OCI-LY7 (cell line): ENCODE results near the gene CARM1. TPM values are rescaled to one million over a fixed set of nuclear protein-coding genes. Genes with fewer than 3 reads are reported as not detected.

Source experiments
- BruUV-seq: library from RNA; stranded (reverse); fragments of 400-500 nt; replicated peaks from 2 replicates; lab custom pipeline; 2021; lab: Mats Ljungman, UMichigan
- CTCF ChIA-PET: fragments of 300-600 bp; sonication (Branson Sonifier 250); formaldehyde crosslinking; loops from one replicate; lab custom pipeline; 2022; ENCODE audit warnings: antibody characterized with exemption; ENCODE audit not compliant: unreplicated experiment; lab: Charles Lee
- POLR2A ChIA-PET: fragments of 300-600 bp; sonication (Branson Sonifier 250); formaldehyde crosslinking; loops from one replicate; lab custom pipeline; 2022; ENCODE audit warnings: antibody characterized with exemption; lab: Charles Lee
- DNase-seq: peaks from one replicate; pipeline ENCODE4 v3.0.0-alpha.2; 2015; ENCODE audit warnings: low spot score
- H2AFZ ChIP-seq: fragments of 200-600 bp; sonication (generic), shearing (Covaris generic); 2 replicates; pipeline ENCODE4 v1.6.1; 2014; ENCODE audit warnings: mild to moderate bottlenecking, antibody characterized with exemption, low read length, moderate library complexity
- H3K27ac ChIP-seq: fragments of 200-600 bp; sonication (generic); 2 replicates; pipeline ENCODE4 v1.5.1; 2014; ENCODE audit warnings: mixed run types, low read depth, mild to moderate bottlenecking, moderate library complexity, low read length, inconsistent platforms; ENCODE audit not compliant: poor library complexity, severe bottlenecking
- H3K36me3 ChIP-seq: fragments of 200-600 bp; sonication (generic); 2 replicates; pipeline ENCODE4 v1.6.1; 2014; ENCODE audit warnings: mild to moderate bottlenecking, antibody characterized with exemption, low read length, moderate library complexity, mixed read lengths; ENCODE audit not compliant: insufficient read depth
- H3K4me1 ChIP-seq: fragments of 200-600 bp; sonication (generic); 2 replicates; pipeline ENCODE4 v1.5.1; 2014; ENCODE audit warnings: mild to moderate bottlenecking, low read length; ENCODE audit not compliant: insufficient read depth, poor library complexity, severe bottlenecking
- H3K4me2 ChIP-seq: fragments of 200-600 bp; sonication (generic); 2 replicates; pipeline ENCODE4 v1.6.1; 2014; ENCODE audit warnings: mild to moderate bottlenecking, low read length
- H3K4me3 ChIP-seq: fragments of 200-600 bp; sonication (generic); 2 replicates; pipeline ENCODE4 v1.5.1; 2014; ENCODE audit warnings: mild to moderate bottlenecking, low read depth, low read length; ENCODE audit not compliant: poor library complexity, severe bottlenecking
- H3K79me2 ChIP-seq: fragments of 200-600 bp; sonication (generic); 2 replicates; pipeline ENCODE4 v1.6.1; 2016; ENCODE audit warnings: low read depth, mild to moderate bottlenecking, low read length, moderate library complexity, mixed read lengths; ENCODE audit not compliant: insufficient read depth
- H3K9me2 ChIP-seq: fragments of 200-600 bp; sonication (generic); 2 replicates; pipeline ENCODE4 v1.6.1; 2016; ENCODE audit warnings: mild to moderate bottlenecking, low read length, mixed read lengths; ENCODE audit not compliant: insufficient read depth
- H3K9me3 ChIP-seq: fragments of 200-600 bp; sonication (generic); 2 replicates; pipeline ENCODE4 v1.6.1; 2014; ENCODE audit warnings: mild to moderate bottlenecking, mixed run types, low read length, mixed read lengths
- H4K20me1 ChIP-seq: fragments of 200-600 bp; sonication (generic); 2 replicates; pipeline ENCODE4 v1.6.1; 2014; ENCODE audit warnings: mild to moderate bottlenecking, antibody characterized with exemption, low read length, moderate library complexity, mixed read lengths; ENCODE audit not compliant: insufficient read depth
- EZH2phosphoT487 ChIP-seq: fragments of 200-600 bp; sonication (generic); IDR thresholded peaks from 2 replicates; pipeline ENCODE4 v1.6.1; 2018; ENCODE audit warnings: low read depth, borderline replicate concordance, mild to moderate bottlenecking, mixed run types, antibody characterized with exemption, low read length, moderate library complexity, mixed read lengths
- intact Hi-C: fragments of 100-400 bp; cut with micrococcal nuclease; formaldehyde crosslinking; loops from one replicate; pipeline ENCODE4 v1.10.0; 2022; ENCODE audit not compliant: unreplicated experiment
- total RNA-seq, 2 experiments: library from RNA; depleted of rRNA in 1 of 2; stranded (reverse); fragments of >200 nt in 1 of 2; shearing (Covaris generic) in 1 of 2; gene quantifications; 2 replicates each; pipeline ENCODE4 v1.2.3, GENCODE V29; 2014 to 2022
- TF ChIP-seq, protein P1 (sequence below): fragments of 200-600 bp; sonication (generic); conservative IDR thresholded peaks from 2 replicates; pipeline ENCODE4 v1.5.1; 2014; ENCODE audit warnings: mild to moderate bottlenecking, antibody characterized with exemption, low read length, moderate library complexity, mixed read lengths

The CARM1 gene
- total RNA-seq, 2 experiments from 2014 or later = 41.2 to 107 TPM

DNA sequence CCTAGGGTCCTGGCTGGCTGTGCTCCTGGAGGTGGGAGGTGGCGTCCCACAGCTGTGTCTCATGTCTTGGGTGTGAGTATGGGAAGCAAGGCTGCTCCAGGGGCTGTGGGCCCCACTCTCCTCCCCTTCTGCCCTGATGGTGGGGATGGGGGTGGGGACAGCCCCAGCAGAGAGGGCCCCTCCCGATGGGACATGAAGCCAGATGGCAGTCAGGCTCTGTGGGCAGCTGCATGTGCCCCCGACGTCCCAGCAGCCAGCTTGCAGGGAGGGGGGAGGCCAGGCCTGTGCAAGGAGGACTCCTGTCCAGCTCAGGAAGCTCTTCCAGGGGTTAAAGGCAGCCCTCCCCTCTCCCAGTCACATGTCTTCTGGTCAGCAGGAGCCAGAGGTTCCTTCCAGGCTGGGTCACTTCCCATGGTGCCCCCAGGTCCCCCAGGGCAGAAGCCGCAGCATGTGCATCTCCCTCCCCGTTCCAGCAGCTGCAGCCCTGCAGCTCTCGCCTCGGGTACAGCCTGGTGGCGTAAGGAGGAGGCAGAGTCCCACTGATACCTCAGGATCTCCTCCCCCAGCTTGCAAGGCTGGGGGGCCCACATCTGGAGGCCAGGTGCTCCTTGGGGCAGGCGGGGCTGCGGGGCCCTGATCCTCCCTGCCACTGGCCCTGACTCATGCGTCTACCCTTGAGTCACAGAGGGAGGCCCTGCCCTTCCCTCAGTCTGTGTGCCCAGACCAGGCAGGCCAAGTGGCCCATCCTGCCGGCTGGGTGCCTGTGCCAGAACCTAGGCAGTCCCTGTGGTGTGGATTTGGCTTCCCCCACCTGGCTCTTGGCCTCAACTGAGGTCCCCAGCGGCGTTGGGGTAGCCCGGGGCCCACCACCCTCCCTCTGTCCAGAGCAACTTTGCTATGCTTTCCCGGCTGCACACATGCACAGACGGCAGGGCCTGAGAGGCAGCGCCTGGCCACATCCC, 44.1 kb downstream of the CARM1 start:
- POLR2A ChIA-PET = interaction anchor here (0.6 kb wide), 1 partner anchor 235 kb away, joined by 3 read pairs; no protein-coding TSS in a partner anchor
- intact Hi-C loops = no loop called here

GRCh38 chr19:10916602-10917001, 45.2 kb downstream of the CARM1 start:
- no TSS peak for BruUV-seq
- H3K36me3 ChIP-seq = peaks cover 82% of the 10 kb centered on the region
- intact Hi-C loops = no loop called here
- ChIA-PET CTCF (no interaction called here), POLR2A (no interaction called here)
- no peaks in the 10 kb centered on the region for H3K79me2 ChIP-seq
- no peak overlapping the region for H3K4me3 ChIP-seq
- no peaks in the 10 kb centered on the region for H3K9me2 ChIP-seq
- H3K4me1 ChIP-seq = peaks cover 3% of the 10 kb centered on the region
- H2AFZ ChIP-seq = no peak overlapping the region
- H4K20me1 ChIP-seq = no peaks in the 10 kb centered on the region
- H3K4me2 ChIP-seq = no peak overlapping the region
- H3K27ac ChIP-seq = no peak overlapping the region
- DNase-seq = no peak
- H3K9me3 ChIP-seq = no peaks in the 10 kb centered on the region
- TF ChIP-seq EZH2phosphoT487 = no peak
- TF ChIP-seq, protein P1, sequence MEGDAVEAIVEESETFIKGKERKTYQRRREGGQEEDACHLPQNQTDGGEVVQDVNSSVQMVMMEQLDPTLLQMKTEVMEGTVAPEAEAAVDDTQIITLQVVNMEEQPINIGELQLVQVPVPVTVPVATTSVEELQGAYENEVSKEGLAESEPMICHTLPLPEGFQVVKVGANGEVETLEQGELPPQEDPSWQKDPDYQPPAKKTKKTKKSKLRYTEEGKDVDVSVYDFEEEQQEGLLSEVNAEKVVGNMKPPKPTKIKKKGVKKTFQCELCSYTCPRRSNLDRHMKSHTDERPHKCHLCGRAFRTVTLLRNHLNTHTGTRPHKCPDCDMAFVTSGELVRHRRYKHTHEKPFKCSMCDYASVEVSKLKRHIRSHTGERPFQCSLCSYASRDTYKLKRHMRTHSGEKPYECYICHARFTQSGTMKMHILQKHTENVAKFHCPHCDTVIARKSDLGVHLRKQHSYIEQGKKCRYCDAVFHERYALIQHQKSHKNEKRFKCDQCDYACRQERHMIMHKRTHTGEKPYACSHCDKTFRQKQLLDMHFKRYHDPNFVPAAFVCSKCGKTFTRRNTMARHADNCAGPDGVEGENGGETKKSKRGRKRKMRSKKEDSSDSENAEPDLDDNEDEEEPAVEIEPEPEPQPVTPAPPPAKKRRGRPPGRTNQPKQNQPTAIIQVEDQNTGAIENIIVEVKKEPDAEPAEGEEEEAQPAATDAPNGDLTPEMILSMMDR = no peak

More for the DNA sequence above, 44.1 kb downstream of the CARM1 start:
- Histone ChIP-seq H3K9me3 (no peaks in the 10 kb centered on the region), H3K27ac (no peak overlapping the region), H3K4me2 (no peak overlapping the region), H3K9me2 (no peaks in the 10 kb centered on the region), H4K20me1 (no peaks in the 10 kb centered on the region), H2AFZ (no peak overlapping the region), H3K79me2 (no peaks in the 10 kb centered on the region), H3K4me1 (peaks cover 3% of the 10 kb centered on the region), H3K36me3 (peaks cover 79% of the 10 kb centered on the region), H3K4me3 (no peak overlapping the region)
- TF ChIP-seq, protein P1 = no peak
- no peak for TF ChIP-seq EZH2phosphoT487
- DNase-seq = no peak
- CTCF ChIA-PET = no interaction called here
- no TSS peak for BruUV-seq

DNA sequence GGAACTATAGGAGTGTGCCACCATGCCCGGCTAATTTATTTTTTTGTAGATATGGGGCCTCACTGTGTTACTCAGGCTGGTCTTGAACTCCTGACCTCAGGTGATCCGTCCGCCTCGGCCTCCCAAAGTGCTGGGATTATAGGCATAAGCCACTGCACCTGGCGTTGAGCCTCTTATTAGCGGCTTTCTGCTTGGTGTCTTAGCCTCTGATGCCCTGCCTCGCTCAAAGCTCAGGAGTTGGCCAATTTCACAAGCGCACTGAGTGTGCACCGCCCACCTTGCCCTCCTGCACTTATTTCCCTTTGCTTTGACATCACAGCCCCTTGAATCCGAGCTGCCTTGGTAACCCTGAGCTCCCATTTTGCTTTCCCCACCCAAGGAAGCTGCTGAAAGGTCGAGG, 47.0 kb downstream of the CARM1 start:
- Histone ChIP-seq H2AFZ (no peak overlapping the region), H3K9me2 (no peaks in the 10 kb centered on the region), H3K4me1 (peaks cover 3% of the 10 kb centered on the region), H3K79me2 (no peaks in the 10 kb centered on the region), H4K20me1 (no peaks in the 10 kb centered on the region), H3K4me2 (no peak overlapping the region), H3K36me3 (peaks cover 80% of the 10 kb centered on the region), H3K4me3 (no peak overlapping the region), H3K27ac (no peak overlapping the region), H3K9me3 (no peaks in the 10 kb centered on the region)
- intact Hi-C loops = no loop called here
- DNase-seq = no peak
- no peak for TF ChIP-seq EZH2phosphoT487
- TF ChIP-seq, protein P1 = no peak
- ChIA-PET CTCF (no interaction called here), POLR2A (no interaction called here)
- no TSS peak for BruUV-seq
